Muscle layer of colon (tissue), 2 donors: ENCODE results near the gene ATP8B1.
A peak's percentile ranks its signal among the peaks of the same experiment; 100 is the strongest.
"Not testable (repeated sequence)": the region's sequence is repeated elsewhere in the genome, so short reads cannot be mapped to it uniquely, and the experiment has no call there.

Experiments
- H3K27ac ChIP-seq: one replicate; pipeline ENCODE4 v1.7.0; 2013; ENCODE audit warnings: low read depth, mild to moderate bottlenecking, low read length, moderate library complexity
- H3K27me3 ChIP-seq, 2 donors: one replicate each; pipeline ENCODE4 v1.7.0; 2013; ENCODE audit warnings: low read length in 2 of 2, mild to moderate bottlenecking in 2 of 2; ENCODE audit not compliant: insufficient read depth in 2 of 2, control insufficient read depth in 1 of 2
- H3K36me3 ChIP-seq: one replicate; pipeline ENCODE4 v1.7.0; 2013; ENCODE audit warnings: mild to moderate bottlenecking, low read length; ENCODE audit not compliant: insufficient read depth
- H3K4me1 ChIP-seq: one replicate; pipeline ENCODE4 v1.7.0; 2013; ENCODE audit warnings: mild to moderate bottlenecking, low read length; ENCODE audit not compliant: insufficient read depth
- H3K4me3 ChIP-seq, 2 donors: one replicate each; pipeline ENCODE4 v1.7.0; 2013; ENCODE audit warnings: low read length in 2 of 2, low read depth in 1 of 2, mild to moderate bottlenecking in 1 of 2, moderate library complexity in 1 of 2
- H3K9ac ChIP-seq: one replicate; pipeline ENCODE4 v1.7.0; 2013; ENCODE audit warnings: low read length
- H3K9me3 ChIP-seq: one replicate; pipeline ENCODE4 v1.7.0; 2013; ENCODE audit warnings: mild to moderate bottlenecking, low read length
- donor health status: abdominal sarcoma.
- donor health status: Adenocarcinoma of cecum.

The ATP8B1 gene

GRCh38 chr18:57648414-57648813 is 154.7 kb downstream of the ATP8B1 start:
- no peak overlapping the region for H3K4me3 ChIP-seq
- no peak overlapping the region for H3K9ac ChIP-seq
- H3K9me3 ChIP-seq = no peaks in the 10 kb centered on the region
- no peaks in the 10 kb centered on the region for H3K4me1 ChIP-seq
- no peaks in the 10 kb centered on the region for H3K36me3 ChIP-seq
- H3K27me3 ChIP-seq = no peaks in the 10 kb centered on the region
- no peak overlapping the region for H3K27ac ChIP-seq

- Histone ChIP-seq H3K27me3 (no peaks in the 10 kb centered on the region), H3K9ac (no peak overlapping the region), H3K27ac (no peak overlapping the region), H3K4me3 (no peak overlapping the region), H3K36me3 (peaks cover 3% of the 10 kb centered on the region), H3K4me1 (no peaks in the 10 kb centered on the region), H3K9me3 (no peaks in the 10 kb centered on the region)
These were observed 158.6 kb downstream of the ATP8B1 start for GRCh38 chr18:57644540-57644939.

- H3K9me3 ChIP-seq, H3K4me3 ChIP-seq, H3K27ac ChIP-seq, H3K36me3 ChIP-seq, H3K9ac ChIP-seq, H3K27me3 ChIP-seq, H3K4me1 ChIP-seq: not testable (repeated sequence)
These were observed 159.4 kb downstream of the ATP8B1 start for GRCh38 chr18:57643726-57644125.

- not testable (repeated sequence) for H3K4me1 ChIP-seq, H3K27me3 ChIP-seq, H3K9me3 ChIP-seq, H3K27ac ChIP-seq, H3K4me3 ChIP-seq, H3K36me3 ChIP-seq, H3K9ac ChIP-seq
These were observed 160.7 kb downstream of the ATP8B1 start for GRCh38 chr18:57642462-57642861.

- no peak overlapping the region for H3K4me3 ChIP-seq
- no peaks in the 10 kb centered on the region for H3K27me3 ChIP-seq
- H3K36me3 ChIP-seq = peaks cover 3% of the 10 kb centered on the region
- no peaks in the 10 kb centered on the region for H3K9me3 ChIP-seq
- no peak overlapping the region for H3K27ac ChIP-seq
- H3K4me1 ChIP-seq = no peaks in the 10 kb centered on the region
- no peak overlapping the region for H3K9ac ChIP-seq
These were observed 162.4 kb downstream of the ATP8B1 start for GRCh38 chr18:57640749-57641148.

- Histone ChIP-seq H3K9ac (no peak overlapping the region), H3K4me3 (no peak overlapping the region)
These were observed 162.9 kb downstream of the ATP8B1 start for GRCh38 chr18:57640236-57640635.

GRCh38 chr18:57635003-57635822 is 167.9 kb downstream of the ATP8B1 start:
- Histone ChIP-seq H3K27me3 (no peaks in the 10 kb centered on the region), H3K4me1 (peaks cover 9% of the 10 kb centered on the region), H3K9me3 (no peaks in the 10 kb centered on the region), H3K27ac (no peak overlapping the region), H3K9ac (no peak overlapping the region), H3K4me3 (no peak overlapping the region), H3K36me3 (no peaks in the 10 kb centered on the region)

More at GRCh38 chr18:57640236-57640635, 162.9 kb downstream of the ATP8B1 start:
- Histone ChIP-seq H3K36me3 (peaks cover 3% of the 10 kb centered on the region), H3K27me3 (no peaks in the 10 kb centered on the region), H3K9me3 (no peaks in the 10 kb centered on the region), H3K4me1 (no peaks in the 10 kb centered on the region), H3K27ac (no peak overlapping the region)

GRCh38 chr18:57631697-57632096 is 171.4 kb downstream of the ATP8B1 start:
- Histone ChIP-seq H3K9ac (no peak overlapping the region), H3K4me3 (no peak overlapping the region), H3K27me3 (no peaks in the 10 kb centered on the region), H3K36me3 (no peaks in the 10 kb centered on the region), H3K27ac (no peak overlapping the region), H3K4me1 (peaks cover 9% of the 10 kb centered on the region), H3K9me3 (no peaks in the 10 kb centered on the region)

GRCh38 chr18:57630754-57631595 is 172.1 kb downstream of the ATP8B1 start:
- Histone ChIP-seq H3K9ac (peak overlapping the region; percentile 44), H3K4me1 (peaks cover 9% of the 10 kb centered on the region), H3K9me3 (no peaks in the 10 kb centered on the region), H3K36me3 (no peaks in the 10 kb centered on the region), H3K4me3 (peak overlapping the region; percentile 45 to 95), H3K27ac (peak overlapping the region; percentile 59), H3K27me3 (no peaks in the 10 kb centered on the region)

- Histone ChIP-seq H3K36me3 (no peaks in the 10 kb centered on the region), H3K9ac (peak overlapping the region; percentile 44), H3K9me3 (no peaks in the 10 kb centered on the region), H3K4me3 (peak overlapping the region; percentile 45 to 95), H3K27ac (peak overlapping the region; percentile 59), H3K4me1 (peaks cover 9% of the 10 kb centered on the region), H3K27me3 (no peaks in the 10 kb centered on the region)
These were observed 172.9 kb downstream of the ATP8B1 start for GRCh38 chr18:57630002-57630753.

- Histone ChIP-seq H3K27ac (peak overlapping the region; percentile 59), H3K4me3 (peak overlapping the region in 1 of 2 donors; percentile 95), H3K9ac (no peak overlapping the region), H3K36me3 (no peaks in the 10 kb centered on the region), H3K9me3 (no peaks in the 10 kb centered on the region), H3K27me3 (no peaks in the 10 kb centered on the region), H3K4me1 (peaks cover 9% of the 10 kb centered on the region)
These were observed 173.7 kb downstream of the ATP8B1 start for GRCh38 chr18:57629422-57629821.
